GM12865 (cell line): ENCODE data around the gene YWHAH.

Experiments
- DNase-seq: peaks from one replicate; pipeline ENCODE4 v3.0.0; 2010; ENCODE audit warnings: low read depth
- H3K4me3 ChIP-seq: 2 replicates; pipeline ENCODE4 v1.5.1; 2011; ENCODE audit warnings: mild to moderate bottlenecking, low read depth, low read length, control low read depth
- TF ChIP-seq, protein P1 (sequence below): IDR thresholded peaks from 2 replicates; pipeline ENCODE4 v1.5.1; 2011; ENCODE audit warnings: low read length, control low read depth, low read depth, inconsistent platforms; ENCODE audit not compliant: insufficient read depth; ENCODE audit errors: missing control alignments

The YWHAH gene

DNA sequence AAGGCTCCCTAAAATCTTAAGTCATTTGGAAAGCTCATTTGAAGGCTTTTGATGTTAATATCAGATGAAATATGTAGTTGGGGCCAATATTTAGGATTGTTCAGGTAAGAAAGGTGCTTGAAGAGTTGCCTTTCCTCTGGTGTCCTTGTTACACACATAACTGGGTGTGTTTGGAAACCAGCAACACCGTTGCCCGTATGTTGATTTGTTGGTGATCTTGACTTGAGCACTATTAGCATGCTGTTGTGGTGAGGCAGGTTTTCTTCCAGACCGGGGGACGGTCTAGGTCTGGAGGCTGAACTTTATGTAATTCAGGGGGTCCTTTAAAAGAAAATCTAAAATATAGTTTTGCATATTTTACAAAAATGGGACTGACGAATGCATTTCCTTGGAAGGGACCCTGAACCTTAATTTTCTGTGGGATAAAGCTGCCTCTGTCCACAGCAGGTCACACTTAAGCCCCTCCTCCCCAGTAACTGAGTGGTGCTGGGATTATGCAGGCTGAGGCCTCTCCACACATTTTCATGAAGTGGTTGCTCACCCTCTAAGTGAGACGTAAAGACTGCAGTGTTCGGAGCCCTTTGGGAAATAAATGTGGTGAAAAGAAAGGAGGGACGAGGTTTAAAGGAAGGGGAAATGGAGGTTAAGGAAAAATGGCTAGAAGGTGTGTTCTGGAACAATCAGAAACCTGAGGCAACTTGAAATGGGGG lies 1.8 kb downstream of the YWHAH start:
- TF ChIP-seq, protein P1, sequence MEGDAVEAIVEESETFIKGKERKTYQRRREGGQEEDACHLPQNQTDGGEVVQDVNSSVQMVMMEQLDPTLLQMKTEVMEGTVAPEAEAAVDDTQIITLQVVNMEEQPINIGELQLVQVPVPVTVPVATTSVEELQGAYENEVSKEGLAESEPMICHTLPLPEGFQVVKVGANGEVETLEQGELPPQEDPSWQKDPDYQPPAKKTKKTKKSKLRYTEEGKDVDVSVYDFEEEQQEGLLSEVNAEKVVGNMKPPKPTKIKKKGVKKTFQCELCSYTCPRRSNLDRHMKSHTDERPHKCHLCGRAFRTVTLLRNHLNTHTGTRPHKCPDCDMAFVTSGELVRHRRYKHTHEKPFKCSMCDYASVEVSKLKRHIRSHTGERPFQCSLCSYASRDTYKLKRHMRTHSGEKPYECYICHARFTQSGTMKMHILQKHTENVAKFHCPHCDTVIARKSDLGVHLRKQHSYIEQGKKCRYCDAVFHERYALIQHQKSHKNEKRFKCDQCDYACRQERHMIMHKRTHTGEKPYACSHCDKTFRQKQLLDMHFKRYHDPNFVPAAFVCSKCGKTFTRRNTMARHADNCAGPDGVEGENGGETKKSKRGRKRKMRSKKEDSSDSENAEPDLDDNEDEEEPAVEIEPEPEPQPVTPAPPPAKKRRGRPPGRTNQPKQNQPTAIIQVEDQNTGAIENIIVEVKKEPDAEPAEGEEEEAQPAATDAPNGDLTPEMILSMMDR = no peak

DNA sequence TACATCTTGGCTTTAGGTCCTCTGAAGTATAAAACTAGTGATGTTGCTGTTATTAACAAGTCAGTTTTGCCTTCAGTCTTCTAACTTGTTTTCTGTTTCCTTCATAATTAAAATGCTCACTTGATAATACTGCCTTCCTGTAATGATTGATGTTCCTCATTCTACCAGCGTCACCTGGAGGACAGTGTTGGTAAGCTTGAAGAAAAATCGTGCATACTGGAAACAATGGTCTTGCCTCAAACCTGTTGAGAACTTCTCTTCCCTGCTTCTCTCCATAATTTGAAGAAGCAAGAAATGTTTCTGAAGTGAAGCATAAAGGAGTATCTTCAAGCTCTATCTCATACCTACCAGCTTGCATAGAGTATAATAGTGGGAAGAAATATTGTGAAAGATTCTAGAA lies 3.0 kb downstream of the YWHAH start:
- TF ChIP-seq, protein P1 = peak; percentile 79
- DNase-seq = peak; percentile 69
- H3K4me3 ChIP-seq = no peak overlapping the region

More for the DNA sequence above, 1.8 kb downstream of the YWHAH start:
- H3K4me3 ChIP-seq = peak overlapping the region; percentile 70
- DNase-seq = no peak

DNA sequence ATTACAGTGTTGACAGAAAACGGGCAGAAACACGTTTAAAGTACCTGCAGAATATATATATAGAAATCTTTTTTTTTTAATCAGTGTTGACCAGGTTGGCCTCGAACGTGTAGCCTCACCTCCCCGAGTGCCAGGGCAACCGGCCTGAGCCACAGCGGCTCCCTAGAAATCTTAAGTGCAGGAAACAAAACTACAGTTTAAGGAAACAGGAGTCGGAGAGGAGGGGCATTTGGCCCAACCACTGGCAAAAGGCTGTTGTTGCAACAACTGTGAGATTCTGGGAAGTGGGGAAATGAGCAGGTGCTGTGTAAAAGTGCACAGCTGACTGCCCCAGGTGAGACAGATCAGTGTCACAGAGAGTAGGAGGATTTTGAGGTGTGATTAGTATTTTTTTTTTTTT lies 3.7 kb downstream of the YWHAH start:
- DNase-seq = no peak
- H3K4me3 ChIP-seq = no peak overlapping the region

DNA sequence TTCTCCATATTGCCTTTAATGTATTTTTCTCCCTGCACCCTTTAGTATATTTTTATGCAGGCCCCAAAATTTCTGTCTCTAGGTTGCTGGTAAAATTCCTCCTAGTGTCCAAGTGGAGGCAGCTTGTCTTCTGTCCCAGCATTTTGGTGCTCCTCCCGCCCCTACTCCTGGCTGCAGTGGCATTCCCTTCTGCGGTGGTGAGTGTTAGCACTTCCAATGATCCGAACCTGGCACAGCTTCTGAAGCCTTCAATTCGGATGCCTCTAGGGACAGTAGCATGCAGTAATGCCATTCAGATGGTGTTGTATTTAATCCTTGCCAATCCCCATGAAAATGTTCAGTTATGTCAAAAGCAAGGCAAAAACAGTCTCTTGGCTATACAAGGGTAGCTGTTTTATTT lies 5.9 kb downstream of the YWHAH start:
- no peak overlapping the region for H3K4me3 ChIP-seq
- DNase-seq = no peak
- TF ChIP-seq, protein P1 = no peak

More for the DNA sequence above, 3.7 kb downstream of the YWHAH start:
- TF ChIP-seq, protein P1 = no peak

DNA sequence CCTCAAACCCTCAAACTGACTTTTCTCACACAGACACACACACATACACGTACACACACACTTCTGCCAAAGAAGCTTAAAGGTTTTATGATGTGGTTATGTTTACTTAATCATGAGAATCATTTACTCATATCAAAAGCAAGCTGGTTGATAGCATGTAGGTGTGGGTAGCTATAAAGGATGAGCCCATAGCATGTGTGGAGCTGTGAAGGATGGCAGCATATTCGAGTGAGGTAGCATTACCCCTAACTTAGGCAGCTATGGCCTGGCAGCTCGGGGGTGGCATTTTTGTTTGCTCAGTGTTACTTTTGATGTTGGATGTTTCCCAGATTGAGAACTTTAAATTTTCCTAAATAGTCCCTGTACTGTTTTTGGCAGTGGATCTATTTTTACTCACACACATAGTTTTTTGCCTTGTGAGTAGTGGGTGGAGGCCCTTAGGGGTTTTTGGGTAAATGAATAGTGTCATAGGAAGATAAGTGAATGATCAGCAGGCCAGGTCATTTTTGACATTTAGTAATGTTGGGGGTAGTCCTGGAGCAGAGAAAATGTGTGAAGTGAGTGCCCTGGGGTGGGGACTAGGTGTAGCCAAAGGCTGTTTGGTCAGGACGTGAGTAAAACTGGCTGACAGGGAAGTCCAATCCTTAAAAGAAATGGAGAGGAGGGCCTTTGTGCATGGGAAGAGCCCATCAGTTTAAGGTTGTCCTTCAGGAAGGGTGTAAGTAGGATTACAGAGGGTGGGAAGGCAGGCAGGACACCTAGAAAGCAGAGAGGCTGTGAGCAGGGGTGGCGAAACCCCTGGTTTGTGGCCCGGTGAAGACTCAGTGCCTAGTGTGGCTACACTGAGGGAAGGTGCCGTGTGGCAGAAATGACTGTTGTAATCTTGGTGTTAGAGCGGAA lies 7.1 kb downstream of the YWHAH start:
- no peak for DNase-seq
- TF ChIP-seq, protein P1 = no peak
- no peak overlapping the region for H3K4me3 ChIP-seq

DNA sequence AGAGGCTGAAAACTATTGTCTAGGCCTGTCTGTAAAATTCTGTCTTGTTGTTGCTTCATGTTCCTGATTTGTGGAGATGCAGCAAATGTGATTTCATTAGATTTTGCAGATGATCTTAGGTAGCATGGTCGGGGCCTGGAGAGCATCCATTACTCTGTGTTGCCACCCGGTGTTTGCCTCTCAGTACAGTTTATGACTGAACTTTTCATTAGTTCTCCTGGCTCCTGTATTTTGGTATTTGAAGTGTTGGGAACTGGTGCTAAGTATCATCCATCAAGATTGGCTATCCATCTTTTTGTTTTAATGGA lies 7.7 kb downstream of the YWHAH start:
- no peak overlapping the region for H3K4me3 ChIP-seq
- DNase-seq = no peak
- TF ChIP-seq, protein P1 = no peak
